ENCODE measurements around the gene CLDN9.

DNA sequence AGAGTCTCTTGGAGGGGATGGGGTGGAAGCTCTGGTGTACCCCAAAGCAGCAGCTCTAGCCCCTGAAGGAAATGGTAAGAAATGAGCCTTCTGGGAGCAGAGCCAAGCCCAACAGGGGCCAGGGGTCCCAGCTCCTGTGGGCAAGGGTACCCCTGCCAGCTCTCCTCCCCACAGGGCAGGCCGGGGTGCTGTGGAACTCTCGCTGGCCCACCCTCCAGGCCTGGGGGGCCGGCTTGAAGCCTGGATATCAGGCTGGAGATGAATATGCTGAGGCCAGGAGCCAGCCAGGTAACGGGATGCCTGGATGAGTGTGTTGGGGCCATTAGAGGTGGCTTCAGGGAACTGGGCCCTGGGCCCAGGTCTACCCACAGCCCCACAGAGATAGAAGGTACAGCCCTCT, 12.2 kb upstream of the CLDN9 start:
- TF ChIP-seq POLR2AphosphoS5 (IDR thresholded peaks at IDR 0.05) (no peak), POLR2A (IDR thresholded peaks at IDR 0.05) (no peak)
- TF ChIP-seq, protein P1, sequence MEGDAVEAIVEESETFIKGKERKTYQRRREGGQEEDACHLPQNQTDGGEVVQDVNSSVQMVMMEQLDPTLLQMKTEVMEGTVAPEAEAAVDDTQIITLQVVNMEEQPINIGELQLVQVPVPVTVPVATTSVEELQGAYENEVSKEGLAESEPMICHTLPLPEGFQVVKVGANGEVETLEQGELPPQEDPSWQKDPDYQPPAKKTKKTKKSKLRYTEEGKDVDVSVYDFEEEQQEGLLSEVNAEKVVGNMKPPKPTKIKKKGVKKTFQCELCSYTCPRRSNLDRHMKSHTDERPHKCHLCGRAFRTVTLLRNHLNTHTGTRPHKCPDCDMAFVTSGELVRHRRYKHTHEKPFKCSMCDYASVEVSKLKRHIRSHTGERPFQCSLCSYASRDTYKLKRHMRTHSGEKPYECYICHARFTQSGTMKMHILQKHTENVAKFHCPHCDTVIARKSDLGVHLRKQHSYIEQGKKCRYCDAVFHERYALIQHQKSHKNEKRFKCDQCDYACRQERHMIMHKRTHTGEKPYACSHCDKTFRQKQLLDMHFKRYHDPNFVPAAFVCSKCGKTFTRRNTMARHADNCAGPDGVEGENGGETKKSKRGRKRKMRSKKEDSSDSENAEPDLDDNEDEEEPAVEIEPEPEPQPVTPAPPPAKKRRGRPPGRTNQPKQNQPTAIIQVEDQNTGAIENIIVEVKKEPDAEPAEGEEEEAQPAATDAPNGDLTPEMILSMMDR (IDR thresholded peaks at IDR 0.05) = no peak
